Measurements from ENCODE around the gene CAPZA1. TPM values are rescaled to one million over a fixed set of nuclear protein-coding genes. Genes with fewer than 3 reads are reported as not detected.
A peak's percentile ranks its signal among the peaks of the same experiment; 100 is the strongest.

Gene CAPZA1
- total RNA-seq, 1 experiment from 2014 or later: 171 TPM

GRCh38 chr1:112712191-112712590, 92.6 kb downstream of the CAPZA1 start:
- ChIA-PET CTCF (no interaction called here), POLR2A (ENCODE audit: low non-redundant PET) (no interaction called here)
- Histone ChIP-seq H3K27ac (ENCODE audit: low read depth, low read length, poor library complexity, severe bottlenecking) (no peak overlapping the region), H3K4me3 (ENCODE audit: low read depth, low read length, poor library complexity, severe bottlenecking) (no peak overlapping the region), H3K27me3 (replicated peaks; ENCODE audit: insufficient read depth, low read depth, low read length, poor library complexity) (peaks cover 17% of the 10 kb centered on the region), H3K36me3 (ENCODE audit: insufficient read depth, low read length, poor library complexity, severe bottlenecking) (no peaks in the 10 kb centered on the region), H3K4me1 (ENCODE audit: insufficient read depth, low read length, poor library complexity, severe bottlenecking) (peaks cover 19% of the 10 kb centered on the region), H3K9me3 (ENCODE audit: low read depth, low read length, poor library complexity, severe bottlenecking) (no peaks in the 10 kb centered on the region)
- no TSS peak for BruUV-seq (replicated peaks)
- DNase-seq (ENCODE audit: low spot score): no peak
- intact Hi-C loops (cut with micrococcal nuclease; ENCODE audit: unreplicated experiment): no loop called here
- TF ChIP-seq CTCF (conservative IDR thresholded peaks at IDR 0.05; ENCODE audit: low read depth, low read length) (no peak), EZH2 (IDR thresholded peaks at IDR 0.05; ENCODE audit: borderline replicate concordance, low read depth, low read length, poor library complexity, severe bottlenecking) (no peak)

GRCh38 chr1:112712701-112713128, 93.1 kb downstream of the CAPZA1 start:
- no TSS peak for BruUV-seq (replicated peaks)
- Histone ChIP-seq H3K27ac (ENCODE audit: low read depth, low read length, poor library complexity, severe bottlenecking) (no peak overlapping the region), H3K27me3 (replicated peaks; ENCODE audit: insufficient read depth, low read depth, low read length, poor library complexity) (peaks cover 22% of the 10 kb centered on the region), H3K4me3 (ENCODE audit: low read depth, low read length, poor library complexity, severe bottlenecking) (no peak overlapping the region), H3K9me3 (ENCODE audit: low read depth, low read length, poor library complexity, severe bottlenecking) (no peaks in the 10 kb centered on the region), H3K36me3 (ENCODE audit: insufficient read depth, low read length, poor library complexity, severe bottlenecking) (no peaks in the 10 kb centered on the region), H3K4me1 (ENCODE audit: insufficient read depth, low read length, poor library complexity, severe bottlenecking) (peaks cover 19% of the 10 kb centered on the region)
- ChIA-PET CTCF (no interaction called here), POLR2A (ENCODE audit: low non-redundant PET) (no interaction called here)
- no peak for DNase-seq (ENCODE audit: low spot score)
- TF ChIP-seq EZH2 (IDR thresholded peaks at IDR 0.05; ENCODE audit: borderline replicate concordance, low read depth, low read length, poor library complexity, severe bottlenecking): no peak
- no peak for TF ChIP-seq CTCF (conservative IDR thresholded peaks at IDR 0.05; ENCODE audit: low read depth, low read length)
- intact Hi-C loops (cut with micrococcal nuclease; ENCODE audit: unreplicated experiment): no loop called here

GRCh38 chr1:112713466-112714312, 94.1 kb downstream of the CAPZA1 start:
- Histone ChIP-seq H3K36me3 (ENCODE audit: insufficient read depth, low read length, poor library complexity, severe bottlenecking) (no peaks in the 10 kb centered on the region), H3K4me1 (ENCODE audit: insufficient read depth, low read length, poor library complexity, severe bottlenecking) (peaks cover 19% of the 10 kb centered on the region), H3K9me3 (ENCODE audit: low read depth, low read length, poor library complexity, severe bottlenecking) (no peaks in the 10 kb centered on the region), H3K27me3 (replicated peaks; ENCODE audit: insufficient read depth, low read depth, low read length, poor library complexity) (peaks cover 31% of the 10 kb centered on the region), H3K27ac (ENCODE audit: low read depth, low read length, poor library complexity, severe bottlenecking) (no peak overlapping the region), H3K4me3 (ENCODE audit: low read depth, low read length, poor library complexity, severe bottlenecking) (peak overlapping the region; percentile 52)
- TF ChIP-seq CTCF (conservative IDR thresholded peaks at IDR 0.05; ENCODE audit: low read depth, low read length): no peak
- no peak for TF ChIP-seq EZH2 (IDR thresholded peaks at IDR 0.05; ENCODE audit: borderline replicate concordance, low read depth, low read length, poor library complexity, severe bottlenecking)
- ChIA-PET CTCF (no interaction called here), POLR2A (ENCODE audit: low non-redundant PET) (no interaction called here)
- no TSS peak for BruUV-seq (replicated peaks)
- intact Hi-C loops (cut with micrococcal nuclease; ENCODE audit: unreplicated experiment): loop anchor here (2.0 kb wide), 1 partner anchor 323 kb away; no protein-coding TSS in a partner anchor
- no peak for DNase-seq (ENCODE audit: low spot score)
